GM19463 (cell line): ENCODE results near the gene LCAT.

Experiments
- ATAC-seq: cut with Tn5 transposase; IDR thresholded peaks from one replicate; pipeline ENCODE4 v1.9.1; 2021; ENCODE audit warnings: mild to moderate bottlenecking, moderate library complexity; ENCODE audit not compliant: unreplicated experiment

Gene LCAT

DNA sequence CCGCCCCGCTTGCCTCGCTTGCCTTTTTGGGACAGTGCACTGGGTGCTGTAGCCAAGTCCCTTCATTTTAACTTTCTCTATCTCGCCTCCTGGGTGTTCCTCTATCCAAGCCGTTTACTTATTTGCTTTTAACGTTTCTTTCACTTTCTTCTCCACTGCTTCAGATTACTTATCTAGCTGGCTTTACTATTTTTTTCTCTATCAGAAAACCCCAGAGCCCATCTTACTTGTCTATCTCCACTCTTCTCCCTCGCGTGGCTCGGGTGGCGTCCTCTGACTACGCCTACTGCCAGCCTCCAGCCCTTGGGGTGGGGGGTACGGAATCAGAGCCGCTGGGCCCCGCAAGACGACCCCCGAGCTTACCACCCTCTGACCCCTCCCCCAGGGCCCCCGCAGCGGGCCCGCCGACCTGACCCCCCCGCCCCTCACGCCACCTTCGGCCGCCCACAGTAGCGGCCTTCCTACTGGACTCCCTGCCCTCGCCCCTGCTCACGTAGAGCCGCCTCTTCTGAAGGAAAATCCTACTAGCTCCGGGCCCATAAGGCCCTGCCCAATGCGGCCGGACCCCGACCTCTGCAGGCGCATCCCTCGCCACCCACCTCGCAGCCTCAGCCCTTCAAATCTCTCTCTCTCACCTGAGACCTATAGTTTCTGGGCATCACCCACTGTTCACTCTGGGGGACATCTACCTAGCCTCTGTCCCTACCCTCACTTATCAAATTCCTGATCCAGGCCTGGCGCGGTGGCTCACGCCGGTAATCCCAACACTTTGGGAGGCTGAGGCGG lies 25.5 kb upstream of the LCAT start:
- no peak for ATAC-seq

DNA sequence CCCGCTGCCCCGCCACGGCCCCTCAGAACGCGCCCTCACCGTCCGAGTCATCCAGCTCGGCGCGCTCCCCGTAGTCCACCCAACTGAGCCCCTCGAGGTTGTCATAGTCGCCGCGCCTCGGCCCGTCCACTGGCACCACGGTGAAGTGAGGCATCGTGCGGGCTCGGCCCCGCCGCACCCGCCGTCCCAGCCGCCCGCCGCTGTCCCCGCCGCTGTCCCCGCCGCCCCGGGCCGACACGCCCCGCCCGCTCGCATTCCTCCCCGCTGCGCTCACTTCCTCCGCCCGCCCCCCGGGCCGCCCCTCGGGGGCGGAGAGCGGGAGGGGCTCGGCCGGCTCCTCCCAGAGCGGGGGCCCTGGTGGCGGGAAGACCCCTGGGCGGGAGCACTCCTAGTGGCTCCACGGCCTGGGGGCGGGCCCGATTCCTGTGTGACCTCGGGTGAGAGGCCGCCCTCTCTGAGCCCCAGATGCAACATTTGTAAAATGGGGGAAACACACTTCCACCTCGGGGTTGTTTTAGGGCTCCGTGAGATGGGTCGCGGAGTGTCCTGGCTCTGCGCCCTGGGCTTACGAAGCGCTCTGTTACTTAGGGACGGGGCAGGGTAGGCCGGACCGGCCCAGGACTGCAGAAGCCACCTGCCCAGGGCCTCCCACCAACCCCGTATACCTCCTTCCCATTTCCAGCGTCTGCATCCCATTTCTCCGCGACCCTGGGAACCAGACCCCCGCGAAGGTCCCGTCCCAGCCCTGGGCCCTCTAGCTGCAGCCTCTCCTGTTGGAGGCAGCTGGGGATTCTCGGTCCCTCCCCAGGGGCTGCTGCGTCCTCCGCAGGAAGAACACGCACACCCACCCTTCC lies 24.7 kb upstream of the LCAT start, which contains the start of gene SLC12A4:
Gene SLC12A4 (minus strand): TSS at position 238 of the 854 bp plus-strand sequence. CDS start 84 bp downstream, at position 154.
- ATAC-seq = peak; percentile 84

DNA sequence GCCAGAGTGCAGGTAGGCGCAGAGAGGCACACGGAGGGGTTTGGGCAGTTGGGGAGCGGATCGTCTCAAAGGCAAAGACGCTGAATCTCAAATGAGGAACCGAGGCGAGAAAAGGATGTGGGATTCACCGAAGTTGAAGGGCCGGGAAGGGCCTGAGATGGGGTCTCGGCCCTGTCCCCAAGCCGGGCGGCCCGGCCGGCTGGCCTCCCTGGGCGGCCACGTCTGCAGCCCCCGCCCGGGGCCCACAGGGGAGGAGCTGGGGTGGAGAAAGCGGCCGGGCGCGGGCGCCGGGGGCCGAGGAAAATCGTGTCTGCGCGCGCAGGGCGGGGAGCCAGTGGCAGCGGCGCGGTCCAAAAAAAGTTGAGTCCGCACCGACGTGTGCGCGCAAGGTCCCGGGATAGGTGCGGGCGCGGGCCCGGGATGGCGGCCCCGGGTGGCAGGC lies 24.1 kb upstream of the LCAT start:
- ATAC-seq = peak; percentile 26

DNA sequence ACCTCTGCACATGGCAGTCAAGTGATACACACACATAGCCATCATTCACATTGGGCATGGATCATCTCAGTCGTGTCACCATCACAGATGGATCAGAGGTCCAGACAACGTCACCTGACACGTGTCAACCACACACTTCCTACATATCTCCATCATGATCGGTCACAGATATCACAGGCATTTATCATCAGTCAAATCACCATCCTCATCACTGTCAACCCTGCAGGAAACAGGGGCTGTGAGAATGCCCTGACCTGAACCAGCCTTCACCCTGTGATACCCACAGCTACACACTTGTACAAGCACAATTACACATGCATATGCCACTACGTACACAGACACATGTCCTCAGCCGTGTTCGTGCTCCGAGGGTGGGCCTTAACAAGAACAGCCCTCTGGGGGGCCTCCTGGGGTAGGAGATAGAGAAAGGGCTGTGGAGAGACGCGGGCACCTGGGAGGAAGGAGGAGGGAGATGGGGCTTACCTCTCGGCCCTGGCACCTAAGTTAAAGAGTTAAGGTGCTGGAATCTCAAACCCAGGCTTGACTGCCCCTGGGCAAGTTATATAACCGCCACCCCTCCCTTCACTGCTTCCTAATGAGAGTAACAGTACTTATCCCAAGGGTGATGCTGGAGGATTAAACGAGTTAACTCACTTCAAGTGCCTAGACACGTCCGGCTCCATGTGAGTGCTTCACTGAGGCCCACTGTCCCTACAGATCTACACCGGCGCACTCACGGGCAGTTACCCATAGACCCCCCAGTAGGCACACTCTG lies 23.4 kb upstream of the LCAT start:
- ATAC-seq = no peak

DNA sequence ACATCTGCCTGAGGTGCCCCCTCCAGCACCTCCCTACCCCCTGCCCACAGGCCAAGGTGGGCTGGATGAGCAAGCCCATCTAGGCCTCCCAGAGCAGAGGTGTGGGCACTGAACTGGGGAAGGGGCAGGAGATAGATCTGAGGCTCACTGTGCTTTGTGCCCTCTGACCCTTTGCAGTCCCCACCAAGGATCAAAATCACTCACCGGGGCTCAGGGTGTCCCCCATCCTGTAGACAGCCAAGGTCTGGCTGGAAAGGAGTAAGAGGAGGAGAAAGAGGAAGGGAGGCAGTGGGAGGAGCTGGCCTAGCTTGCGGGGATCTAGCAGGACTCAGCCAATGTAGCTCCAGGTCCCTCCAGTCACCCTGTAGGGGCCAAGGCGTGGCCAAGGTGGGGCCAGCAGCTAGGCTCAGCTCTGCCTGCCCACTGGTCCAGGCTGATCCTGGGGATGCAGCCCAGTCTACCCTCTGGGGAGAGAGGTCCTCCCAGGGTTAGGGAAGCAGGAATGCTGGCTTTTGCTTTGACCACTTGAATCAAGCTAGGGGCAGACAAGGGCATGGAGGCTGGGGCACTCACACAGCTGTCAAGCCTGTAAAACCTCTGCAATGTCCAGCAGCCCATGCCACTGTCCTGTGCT lies 22.7 kb upstream of the LCAT start:
- no peak for ATAC-seq

DNA sequence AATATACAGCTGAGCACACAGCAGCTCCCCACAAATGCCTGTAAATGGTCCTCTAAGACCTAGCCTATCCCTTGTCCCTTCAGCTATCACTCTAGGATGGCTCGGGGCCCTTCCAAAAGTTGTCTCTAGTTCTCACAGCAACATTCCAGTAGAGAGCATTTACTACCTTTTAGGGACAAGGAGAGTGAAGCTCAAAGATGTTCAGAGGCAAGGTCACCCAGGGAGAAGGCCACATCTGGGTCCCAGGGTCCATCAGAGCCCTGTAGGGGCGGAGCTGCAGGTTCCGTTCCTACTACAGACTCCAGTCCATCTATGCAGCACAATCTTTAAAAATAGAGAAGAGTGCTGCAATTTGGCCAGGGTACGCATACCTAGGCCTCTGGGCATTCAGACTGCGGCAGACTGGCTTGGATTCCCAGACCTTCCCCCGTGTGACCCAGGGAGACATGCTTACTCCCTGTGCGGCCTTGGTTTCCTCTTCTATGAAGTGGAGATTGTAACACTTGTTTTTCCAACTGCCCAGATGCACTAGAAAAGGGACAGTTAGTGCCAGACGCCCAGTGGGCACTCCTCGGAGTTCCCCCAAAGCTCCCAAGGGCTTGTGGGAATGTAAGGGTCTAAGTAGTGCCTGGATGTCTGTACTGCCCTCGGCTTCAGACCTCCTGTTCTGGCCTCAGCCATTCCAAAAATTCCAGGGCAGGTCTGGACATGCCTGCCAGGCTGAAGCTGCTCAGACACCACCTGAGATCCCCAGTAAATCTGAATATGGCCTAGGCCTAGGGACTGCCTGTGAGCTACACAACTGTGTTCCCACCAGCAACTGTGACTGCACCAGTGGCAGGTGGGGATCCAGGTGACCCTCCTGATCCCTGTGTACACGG lies 22.0 kb upstream of the LCAT start:
- no peak for ATAC-seq

DNA sequence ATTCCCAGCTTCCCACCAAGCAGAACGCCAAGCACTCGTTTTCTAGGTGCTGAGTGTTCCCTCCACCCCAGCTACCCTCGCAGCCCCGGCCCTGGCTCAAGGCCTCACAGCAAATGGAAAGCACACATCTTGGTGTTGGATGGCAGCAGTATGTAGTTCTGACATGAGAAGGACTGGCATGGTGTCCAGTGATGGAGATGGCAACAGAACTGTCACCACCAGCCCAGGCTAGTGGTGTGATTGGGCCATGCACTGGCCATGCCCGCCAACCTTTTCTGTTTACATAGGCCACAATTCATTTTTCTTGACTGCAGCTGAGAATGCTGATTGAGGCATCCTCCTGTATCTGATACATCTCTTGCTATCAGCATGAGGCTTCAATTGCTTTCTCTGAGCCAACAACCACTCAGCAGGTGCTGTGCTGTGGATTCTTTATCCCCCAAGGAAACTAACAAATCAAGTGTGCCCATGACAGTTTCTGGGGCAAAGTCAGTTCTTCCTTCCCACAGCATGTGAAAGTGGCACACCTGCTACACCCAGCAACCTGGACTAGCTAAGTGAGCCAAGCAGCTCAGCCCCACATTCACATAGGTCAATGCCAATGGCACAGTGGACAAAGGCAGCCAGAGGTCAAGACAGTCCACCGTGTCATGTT lies 20.7 kb upstream of the LCAT start:
- ATAC-seq = no peak

DNA sequence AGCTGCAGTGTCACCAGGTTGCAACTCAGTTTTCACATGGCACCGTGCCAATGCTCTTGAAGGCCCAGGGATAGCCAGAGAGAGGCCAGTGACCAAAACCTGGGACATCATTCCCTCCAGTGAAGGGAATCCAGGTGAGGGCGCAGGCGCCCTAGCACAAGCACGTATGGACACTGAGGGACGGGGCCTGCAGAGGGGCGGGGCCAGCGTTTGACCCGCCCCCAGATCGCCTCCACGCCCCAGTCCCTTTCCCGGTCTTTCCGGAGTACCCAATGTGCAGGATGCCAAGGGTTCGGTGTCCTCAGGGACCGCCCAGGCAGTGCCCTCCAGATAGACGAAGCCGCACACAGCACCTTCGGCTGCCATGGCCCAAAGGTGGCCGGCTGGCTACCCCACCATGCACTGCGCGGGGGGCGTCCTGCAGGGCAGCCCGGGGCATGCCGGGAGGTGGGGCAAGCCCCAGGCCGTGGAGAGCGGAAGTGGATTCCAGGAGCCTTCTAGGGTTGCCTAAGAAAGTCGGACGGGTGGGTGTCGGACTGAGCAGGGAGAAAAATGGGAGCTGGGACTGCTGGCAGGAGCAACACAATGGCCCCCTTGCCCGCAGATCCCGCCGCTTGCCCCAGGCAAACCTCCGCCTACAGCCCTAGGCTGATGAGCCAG lies 19.9 kb upstream of the LCAT start:
- no peak for ATAC-seq

DNA sequence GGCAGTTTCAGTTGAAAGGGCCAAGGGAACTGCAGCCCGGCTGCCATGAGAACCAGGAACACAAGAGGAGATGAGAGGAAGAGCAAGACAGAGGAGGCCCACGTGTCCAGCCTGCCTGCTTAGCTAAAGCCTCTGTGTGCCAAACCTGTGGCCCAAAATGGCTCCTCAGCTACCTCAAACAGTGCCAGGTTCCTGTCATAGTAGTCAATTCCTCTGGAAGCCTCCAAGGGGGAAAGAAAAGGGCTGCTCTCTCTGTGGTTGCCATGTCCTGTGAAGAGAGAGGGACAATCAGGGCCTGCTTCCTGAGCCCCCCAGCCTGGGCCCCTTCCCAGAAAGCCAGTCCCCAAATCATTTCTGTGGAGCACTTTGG lies 19.4 kb upstream of the LCAT start:
- no peak for ATAC-seq

DNA sequence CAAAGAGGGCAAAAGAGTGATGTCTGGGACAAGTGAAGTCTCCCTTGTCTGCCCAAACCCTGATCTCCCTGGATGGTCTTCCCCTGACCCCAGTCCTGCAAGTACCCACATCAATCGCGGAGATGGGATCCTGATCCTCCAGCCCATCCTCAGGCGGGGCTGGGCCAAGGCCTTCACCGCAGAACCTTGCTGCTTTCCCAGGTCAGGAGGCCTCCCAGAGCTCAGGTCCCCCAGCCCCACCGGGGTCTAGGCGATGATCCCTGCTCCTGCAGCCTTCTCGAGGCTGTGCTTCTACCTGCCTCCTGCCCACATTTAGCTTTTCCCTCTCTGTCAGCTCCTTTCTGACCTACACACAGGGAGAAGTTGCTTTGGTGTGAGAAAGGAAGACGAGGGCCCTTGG lies 18.2 kb upstream of the LCAT start:
- ATAC-seq = no peak

DNA sequence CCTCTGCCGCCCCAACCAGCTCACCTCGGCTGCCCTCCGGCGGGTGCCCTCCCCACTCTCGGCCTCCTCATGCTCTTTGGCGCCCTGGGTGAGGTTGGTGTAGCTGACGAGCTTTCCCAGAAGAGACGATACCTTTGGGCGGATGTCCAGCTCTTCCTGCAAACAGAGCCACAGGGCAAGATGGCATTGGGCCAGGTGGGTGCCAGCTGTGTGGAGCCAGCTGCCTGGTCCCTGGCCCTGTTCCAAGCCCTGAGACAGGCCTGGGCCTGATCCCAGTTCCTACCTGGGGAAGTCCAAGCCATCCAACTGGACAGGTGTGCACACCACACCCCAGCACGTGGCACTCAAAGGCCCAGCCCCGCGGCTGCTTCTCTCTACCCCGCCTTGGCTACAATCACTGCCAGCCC lies 17.6 kb upstream of the LCAT start:
- no peak for ATAC-seq

DNA sequence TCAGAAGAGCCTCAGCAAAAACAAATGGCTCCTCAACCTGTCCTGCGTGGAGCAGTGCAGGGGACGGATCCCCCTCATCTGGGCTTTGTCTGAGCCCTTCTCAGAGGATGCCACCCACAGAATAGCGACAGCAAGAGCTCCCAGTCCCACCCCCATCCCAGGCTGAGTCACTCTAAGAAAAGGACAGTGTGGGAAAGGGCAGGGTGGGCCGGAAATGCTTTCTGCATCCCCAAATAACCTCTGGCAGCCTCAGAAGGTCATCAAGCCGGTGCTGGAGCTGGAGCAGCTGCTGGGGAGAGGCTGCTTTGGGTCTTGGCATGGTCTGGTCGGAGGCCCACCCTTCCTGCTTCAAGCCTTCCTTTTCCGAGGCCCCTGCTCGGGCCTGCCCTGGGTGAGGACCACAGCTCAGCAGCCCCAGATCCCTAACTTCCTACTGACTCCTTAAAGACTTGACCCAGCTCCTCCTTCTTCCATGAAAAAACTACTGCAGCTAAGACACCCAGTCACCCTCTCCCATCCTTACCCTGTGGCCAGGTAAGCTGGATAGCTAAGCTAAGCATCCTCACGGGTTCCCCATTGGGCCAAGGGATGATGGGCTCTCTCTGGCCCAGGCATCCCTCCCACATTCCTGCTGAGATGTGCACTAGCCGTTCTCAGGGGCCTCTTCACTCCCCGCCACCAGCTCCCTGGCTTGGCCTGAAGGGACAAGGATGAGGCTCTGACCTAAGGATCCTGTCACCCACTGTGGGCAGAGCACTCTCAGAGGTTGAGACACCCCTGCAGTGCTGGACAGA lies 15.8 kb upstream of the LCAT start:
- no peak for ATAC-seq

DNA sequence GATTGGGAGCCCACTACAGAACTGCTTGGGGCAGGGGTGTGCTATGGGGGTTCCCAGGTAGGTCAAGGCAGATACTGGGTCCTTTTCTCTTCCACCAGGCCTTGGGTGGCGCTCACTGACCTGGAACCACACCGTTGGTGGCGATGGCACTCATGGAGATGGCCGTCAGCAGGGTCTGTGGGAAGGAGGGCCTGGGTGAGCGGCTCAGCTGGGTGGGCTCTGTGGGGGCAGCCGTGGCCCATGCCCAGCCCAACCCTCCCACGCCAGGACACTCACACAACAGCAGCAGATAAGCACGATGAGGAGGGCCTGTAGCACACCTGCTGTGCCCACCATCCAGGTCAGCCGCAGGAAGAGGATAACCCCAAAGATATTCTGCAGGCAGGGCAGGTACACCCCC lies 13.7 kb upstream of the LCAT start:
- no peak for ATAC-seq

DNA sequence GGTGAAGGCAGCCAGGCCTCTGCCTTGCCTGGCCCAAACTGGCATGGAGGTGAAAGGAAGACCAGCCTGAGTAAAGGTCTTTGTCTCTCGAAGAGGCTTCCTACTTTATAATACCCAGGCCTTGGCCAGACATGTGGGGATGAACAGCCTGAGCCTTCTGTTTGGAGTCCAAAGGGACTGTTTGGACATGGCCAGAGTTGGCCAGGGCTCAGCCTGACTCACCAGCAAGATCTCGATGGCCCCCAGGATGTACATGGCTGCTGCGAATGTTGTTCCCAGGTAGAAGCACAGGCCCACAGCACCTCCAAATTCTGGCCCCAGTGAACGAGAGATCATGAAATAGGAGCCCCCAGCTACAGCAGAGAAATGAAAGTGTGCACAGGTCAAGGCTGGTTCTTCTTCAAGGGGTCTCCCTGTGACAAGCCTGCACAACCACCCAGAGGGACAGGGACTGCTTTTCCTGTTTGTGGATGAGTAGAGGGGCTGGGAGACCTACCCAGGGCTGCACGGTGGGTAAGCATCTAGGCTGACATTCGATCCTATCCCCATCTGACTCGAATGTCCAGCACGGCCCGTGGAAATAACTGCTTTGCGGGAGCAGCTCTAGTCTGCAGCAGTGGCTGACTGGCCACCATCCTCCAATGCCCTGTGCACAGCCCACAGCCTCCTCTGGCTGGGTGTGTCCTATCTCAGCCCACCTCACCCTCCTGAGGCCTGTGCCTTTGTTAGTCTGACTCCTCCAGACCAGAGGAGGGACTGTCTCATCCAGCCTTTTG lies 10.7 kb upstream of the LCAT start:
- no peak for ATAC-seq

DNA sequence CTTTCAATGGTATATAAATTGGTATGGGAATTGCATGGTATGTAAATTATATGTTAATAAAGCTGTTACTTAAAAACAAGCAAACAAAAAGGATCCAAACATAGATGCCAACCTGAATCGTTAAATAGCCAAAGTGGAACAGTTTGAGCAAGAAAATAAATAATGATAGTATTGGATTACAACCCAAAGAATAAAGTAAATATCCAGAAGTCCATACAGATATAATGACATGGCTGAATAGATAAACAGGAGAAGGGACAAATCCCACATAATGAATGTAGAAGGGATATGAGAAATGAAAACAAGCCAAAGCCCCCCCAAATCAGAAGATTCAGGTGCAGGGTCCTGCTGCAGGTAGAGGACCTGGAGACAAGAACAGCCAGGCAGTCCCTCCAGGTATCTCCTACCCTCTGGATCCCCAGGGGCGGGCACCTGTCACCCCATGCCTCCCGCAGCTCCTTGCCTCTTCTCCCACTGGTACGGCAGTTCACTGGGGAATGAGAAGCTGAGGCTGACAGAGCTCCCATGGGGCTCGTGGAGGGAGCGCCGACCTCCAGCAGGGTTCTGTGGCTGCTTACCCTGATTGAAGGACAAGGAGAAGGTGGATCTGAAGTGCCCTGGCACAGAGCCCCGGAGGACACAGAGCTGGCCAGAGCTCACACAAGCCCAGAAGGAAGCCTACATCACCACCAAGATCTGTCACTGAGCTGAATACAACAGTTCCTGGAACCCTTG lies 9.9 kb upstream of the LCAT start:
- ATAC-seq = no peak

DNA sequence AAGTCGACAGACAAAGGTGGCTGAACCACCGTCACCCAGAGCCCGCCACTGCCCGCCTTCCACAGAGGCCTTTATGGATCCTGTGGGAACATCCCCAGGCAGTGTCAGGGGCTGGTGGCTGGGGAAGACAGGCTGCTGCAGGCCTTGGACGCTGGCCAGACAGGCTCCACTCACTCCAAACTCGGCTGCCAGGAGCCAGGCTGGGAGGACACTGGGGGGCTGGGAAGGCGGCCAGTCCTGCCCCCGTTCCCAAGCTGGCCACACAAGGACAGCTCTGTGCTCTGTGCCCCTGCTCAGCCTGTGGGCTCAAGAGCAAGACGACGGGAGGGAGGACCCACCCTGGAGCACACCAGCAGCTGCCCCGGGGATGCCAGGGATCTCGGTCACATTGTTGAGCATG lies 7.6 kb upstream of the LCAT start:
- ATAC-seq = no peak
